C4-2B (cell line): ENCODE results near the gene TMEM266.

ENCODE experiments used
- ZFX ChIP-seq: fragments of 450-650 bp; IDR thresholded peaks from 2 replicates; pipeline ENCODE4 v1.6.1; 2017
- TF ChIP-seq, protein P1 (sequence below): fragments of 450-650 bp; conservative IDR thresholded peaks from 2 replicates; pipeline ENCODE4 v1.5.1; 2017; ENCODE audit warnings: mild to moderate bottlenecking

DNA sequence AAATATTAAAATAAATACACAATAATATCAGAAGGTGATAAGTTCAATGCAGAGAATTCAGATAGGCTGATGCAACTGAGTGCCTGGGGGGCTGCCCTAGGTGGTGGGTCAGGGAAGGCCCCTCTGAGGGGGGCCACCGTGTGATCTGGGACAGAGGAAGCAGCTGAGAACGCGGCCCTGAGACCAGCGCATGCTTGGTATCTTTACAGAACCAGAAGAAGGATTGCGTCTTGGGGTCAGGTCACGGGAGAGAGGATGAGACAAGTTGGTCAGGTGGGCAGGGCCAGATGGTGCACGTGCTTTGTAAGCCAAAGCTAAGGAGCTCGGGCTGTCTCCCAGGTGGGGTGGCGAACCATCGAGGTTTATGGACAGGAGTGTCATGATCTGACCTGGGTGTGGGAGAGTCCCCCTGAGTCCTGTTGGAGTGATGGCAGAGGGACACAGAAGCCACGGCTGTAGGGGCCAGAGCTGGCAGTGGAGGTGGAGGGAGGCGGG lies 130.3 kb downstream of the TMEM266 start:
- TF ChIP-seq, protein P1, sequence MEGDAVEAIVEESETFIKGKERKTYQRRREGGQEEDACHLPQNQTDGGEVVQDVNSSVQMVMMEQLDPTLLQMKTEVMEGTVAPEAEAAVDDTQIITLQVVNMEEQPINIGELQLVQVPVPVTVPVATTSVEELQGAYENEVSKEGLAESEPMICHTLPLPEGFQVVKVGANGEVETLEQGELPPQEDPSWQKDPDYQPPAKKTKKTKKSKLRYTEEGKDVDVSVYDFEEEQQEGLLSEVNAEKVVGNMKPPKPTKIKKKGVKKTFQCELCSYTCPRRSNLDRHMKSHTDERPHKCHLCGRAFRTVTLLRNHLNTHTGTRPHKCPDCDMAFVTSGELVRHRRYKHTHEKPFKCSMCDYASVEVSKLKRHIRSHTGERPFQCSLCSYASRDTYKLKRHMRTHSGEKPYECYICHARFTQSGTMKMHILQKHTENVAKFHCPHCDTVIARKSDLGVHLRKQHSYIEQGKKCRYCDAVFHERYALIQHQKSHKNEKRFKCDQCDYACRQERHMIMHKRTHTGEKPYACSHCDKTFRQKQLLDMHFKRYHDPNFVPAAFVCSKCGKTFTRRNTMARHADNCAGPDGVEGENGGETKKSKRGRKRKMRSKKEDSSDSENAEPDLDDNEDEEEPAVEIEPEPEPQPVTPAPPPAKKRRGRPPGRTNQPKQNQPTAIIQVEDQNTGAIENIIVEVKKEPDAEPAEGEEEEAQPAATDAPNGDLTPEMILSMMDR: no peak
- TF ChIP-seq ZFX: no peak
